Measurements from ENCODE around the gene CYP2U1.

- no peak for TF ChIP-seq CTCF (conservative IDR thresholded peaks at IDR 0.05)
- no peak for TF ChIP-seq EZH2 (IDR thresholded peaks at IDR 0.05; ENCODE audit: low read depth)
Measured at GRCh38 chr4:107900508-107900907, 30.8 kb upstream of the CYP2U1 start.

Measured in PC-9 (cell line).